Activated CD4-positive, CD25-positive, alpha-beta regulatory T cell treated with anti-CD3 and anti-CD28 coated beads, Interleukin-2, amount 50 U/mL, for 24 hours (primary cell): ENCODE results near the gene ZNF536.
"Not testable (repeated sequence)": the region's sequence is repeated elsewhere in the genome, so short reads cannot be mapped to it uniquely, and the experiment has no call there.

Source experiments
- ATAC-seq, 2 donors: fragments of 150-1000 bp; cut with Tn5 transposase; one replicate each; pipeline ENCODE4 v1.10.0; 2021; ENCODE audit warnings: mild to moderate bottlenecking in 1 of 2, moderate library complexity in 1 of 2

ZNF536 gene

DNA sequence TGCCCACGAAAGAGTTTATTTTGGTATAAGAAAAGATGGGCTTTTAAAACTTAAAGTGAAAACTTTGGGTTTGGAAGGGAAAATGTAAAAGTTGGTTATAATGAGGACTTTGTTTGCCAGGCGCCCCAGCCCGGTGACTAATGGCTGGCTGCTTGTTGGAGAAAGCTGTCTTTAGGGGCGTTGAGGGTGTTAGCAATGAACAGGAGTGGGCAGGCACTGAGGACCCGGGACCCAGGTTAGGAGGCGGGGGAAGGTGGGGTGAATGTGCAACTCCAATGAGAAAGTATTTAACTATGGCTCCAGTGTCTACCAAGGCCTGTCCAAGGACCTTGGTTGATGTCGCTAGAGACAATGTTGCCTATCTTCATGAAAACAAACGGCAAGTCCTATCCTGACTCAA, 118.6 kb downstream of the ZNF536 start:
- ATAC-seq, result no peak

DNA sequence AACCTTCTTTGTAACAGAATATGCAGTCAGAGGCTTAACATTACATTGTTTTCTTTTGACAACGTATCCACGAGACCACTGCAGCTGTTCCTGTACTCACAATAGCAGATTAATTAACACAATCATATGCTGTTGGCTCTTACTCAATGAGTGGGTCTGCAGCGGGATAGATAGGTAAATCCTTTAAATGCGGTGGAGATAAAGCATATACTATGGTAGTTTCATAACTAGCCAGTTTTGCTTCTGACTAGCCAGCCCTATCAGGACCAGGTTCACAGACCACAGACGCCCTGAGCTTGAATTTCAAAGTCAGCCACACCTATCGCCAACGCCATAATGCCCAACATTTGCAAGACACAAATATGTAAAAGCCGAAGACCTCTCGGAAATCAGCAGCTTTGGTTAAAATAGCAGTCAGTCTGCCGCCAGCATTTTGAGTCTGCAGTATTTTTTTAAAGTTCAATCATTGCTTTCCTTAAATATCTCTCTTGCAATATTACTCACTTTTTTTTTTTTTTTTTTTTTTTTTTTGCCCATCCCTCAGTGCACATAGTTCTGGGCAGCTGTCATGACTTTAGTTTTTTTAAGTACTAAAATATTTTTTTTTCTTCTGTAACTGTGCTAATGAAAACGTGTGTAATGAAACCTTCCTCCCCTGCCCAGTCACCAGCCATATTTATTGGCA, 120.5 kb downstream of the ZNF536 start:
- ATAC-seq, result no peak

DNA sequence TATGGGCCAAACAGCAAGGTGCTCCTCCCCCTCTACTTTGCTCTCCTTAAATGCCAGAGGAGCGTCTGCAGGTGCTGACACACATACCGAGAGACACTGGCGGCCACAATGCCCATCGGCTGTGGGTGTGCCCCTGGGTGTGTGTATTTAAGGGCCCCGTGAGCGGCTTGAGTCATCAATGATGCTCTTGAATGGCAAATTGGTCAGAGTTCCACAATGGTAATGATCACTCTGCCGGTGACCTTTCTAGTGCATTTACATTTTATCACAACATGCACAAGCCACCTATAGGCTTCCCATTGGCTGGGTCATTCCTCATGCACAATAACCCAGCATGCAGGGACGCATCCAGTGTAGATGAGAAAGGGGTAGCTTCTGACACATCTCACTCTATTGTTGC, 124.8 kb downstream of the ZNF536 start:
- no peak for ATAC-seq

DNA sequence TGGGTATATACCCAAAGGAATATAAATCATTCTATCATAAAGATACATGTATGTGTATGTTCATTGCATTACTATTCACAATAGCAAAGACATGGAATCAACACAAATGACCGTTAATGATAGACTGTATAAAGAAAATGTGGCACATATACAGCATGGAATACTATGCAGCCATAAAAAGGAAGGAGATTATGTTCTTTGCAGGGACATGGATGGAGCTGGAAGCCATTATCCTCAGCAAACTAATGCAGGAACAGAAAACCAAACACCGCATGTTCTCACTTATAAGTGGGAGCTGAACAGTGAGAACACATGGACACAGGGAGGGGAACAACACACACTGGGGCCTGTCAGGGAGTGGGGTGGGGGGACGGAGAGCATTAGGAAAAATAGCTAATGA, 125.9 kb downstream of the ZNF536 start:
- ATAC-seq, result not testable (repeated sequence)

DNA sequence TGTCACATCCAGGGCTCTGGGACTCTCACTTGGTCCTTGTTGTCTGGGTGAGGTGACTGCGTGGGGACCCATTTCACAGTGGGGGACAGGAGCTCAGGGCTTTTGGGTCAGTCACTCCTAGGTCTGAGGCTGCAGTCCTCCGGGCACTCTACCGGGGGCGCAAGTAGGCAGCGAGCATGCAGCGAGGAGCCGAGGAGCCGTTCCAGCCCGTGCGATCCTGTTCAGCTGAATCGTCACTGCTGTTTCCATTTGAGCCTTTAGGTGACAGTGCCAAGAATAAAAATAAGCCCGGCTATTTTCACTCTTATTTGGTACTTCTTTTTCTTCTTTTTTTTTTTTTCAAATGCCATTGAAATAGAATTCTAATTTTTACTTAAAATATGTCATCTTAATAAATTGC, 126.5 kb downstream of the ZNF536 start:
- no peak for ATAC-seq

DNA sequence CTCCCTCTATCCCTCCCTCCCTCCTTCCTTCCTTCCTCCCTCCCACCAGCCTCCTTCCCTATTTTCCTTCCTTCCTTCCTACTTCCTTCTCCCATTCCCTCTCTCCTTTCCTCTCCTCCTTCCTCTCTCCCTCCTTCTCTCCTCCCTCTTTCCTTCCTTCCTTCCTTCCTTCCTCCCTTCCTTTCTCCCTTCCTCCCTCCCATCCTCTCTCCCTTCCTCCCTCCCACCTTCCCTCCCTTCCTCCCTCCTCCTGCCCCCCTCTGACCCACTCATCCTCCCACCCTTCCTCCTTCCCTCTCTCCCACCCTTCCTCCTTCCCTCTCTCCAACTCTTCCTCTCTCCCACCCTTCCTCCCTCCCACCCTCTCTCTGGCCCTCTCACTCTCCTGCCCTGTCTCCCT, 132.1 kb downstream of the ZNF536 start:
- no peak for ATAC-seq

DNA sequence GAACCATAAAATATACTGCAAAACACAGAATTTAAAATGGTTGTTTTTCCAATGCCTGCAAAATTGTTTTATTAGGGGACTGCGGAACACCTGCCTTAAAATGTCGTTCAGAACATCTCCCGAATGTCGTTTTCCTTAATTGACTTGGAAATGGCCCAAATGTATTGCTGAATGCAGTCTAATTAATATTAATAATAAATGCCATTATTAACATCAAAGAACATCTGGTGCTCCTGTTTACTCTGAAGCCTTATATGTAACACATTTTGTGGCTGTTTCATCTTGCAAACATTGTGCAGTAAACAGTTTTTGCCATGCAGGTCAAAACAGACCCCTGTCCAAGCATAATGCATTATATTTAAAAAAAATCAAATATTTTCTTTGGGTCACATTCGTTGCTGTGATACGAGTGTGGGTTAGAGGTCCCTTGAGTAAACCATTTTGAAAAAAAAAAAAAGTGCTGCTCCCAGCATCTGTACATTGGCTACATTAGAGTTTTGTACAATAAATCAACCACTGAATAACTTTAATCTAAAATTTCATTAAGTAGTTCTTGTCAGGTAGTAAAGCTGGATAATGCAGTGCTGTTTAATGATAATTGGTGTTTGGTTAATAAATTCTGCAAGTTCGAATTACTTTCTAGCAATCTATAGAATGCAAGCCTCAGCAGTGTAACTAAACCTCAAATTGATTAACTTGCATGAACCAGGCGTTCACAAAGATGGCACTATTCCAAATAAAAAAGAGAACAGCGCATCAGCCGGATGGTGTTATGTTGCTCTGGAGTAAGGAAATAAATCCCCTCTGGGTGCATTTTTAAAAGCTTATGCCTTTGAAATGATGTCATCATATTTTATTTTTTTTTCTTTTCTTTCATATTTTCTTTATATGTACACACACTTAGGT, 140.2 kb downstream of the ZNF536 start:
- ATAC-seq, result no peak

DNA sequence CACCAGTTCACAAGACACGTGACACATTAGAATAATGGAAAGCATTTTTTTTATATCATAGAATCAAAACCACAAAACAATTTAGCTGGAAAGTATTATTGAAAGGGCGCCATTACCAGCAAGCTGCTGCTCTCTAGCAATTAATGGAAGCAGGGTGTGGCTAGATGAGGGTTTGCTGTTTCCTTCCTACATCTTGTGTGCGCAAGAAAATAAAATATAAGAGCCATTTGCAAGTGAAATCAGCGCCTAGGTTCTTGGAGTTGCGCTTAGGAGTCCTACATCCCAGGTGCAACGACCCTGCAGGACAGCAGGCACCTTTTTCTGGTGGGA, 140.9 kb downstream of the ZNF536 start:
- no peak for ATAC-seq

DNA sequence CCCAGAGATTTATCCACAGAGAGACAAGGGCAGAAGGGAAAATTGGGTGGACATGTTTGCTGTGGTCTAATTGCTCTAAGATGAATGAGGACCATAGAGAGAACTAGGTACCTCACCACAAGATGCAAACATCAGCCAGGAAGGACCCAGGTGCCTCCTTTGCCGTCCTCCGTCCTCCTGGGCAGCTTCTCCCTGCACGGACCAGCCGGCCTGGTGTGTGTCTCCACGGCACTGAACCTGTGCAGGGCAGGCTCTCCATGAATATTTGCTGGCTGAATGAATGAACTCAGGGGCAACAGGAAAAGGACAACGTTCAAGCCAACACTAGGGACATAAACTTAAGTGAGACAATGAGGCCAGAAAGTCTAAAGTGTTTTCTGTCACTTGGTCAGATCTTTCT, 143.9 kb downstream of the ZNF536 start:
- no peak for ATAC-seq

DNA sequence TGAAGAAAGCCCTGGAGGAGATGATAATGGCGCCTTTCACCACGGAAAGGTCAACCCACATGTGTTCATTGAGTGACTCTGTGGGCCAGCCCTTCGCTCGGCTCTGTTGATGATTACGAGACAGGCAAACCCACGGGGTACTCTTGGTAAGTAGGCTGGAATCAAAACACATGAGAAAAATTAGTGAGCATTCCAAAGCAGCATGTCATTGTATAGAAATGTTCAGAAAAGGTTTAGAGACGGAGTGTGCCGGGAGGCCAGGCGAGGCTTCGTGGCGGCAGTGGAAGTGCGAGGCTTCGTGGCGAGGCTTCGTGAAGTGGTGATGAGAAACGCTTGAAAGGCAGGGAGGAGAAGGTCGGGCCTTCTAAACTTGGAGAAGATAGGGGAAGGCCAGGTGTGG, 144.3 kb downstream of the ZNF536 start:
- ATAC-seq, result no peak

DNA sequence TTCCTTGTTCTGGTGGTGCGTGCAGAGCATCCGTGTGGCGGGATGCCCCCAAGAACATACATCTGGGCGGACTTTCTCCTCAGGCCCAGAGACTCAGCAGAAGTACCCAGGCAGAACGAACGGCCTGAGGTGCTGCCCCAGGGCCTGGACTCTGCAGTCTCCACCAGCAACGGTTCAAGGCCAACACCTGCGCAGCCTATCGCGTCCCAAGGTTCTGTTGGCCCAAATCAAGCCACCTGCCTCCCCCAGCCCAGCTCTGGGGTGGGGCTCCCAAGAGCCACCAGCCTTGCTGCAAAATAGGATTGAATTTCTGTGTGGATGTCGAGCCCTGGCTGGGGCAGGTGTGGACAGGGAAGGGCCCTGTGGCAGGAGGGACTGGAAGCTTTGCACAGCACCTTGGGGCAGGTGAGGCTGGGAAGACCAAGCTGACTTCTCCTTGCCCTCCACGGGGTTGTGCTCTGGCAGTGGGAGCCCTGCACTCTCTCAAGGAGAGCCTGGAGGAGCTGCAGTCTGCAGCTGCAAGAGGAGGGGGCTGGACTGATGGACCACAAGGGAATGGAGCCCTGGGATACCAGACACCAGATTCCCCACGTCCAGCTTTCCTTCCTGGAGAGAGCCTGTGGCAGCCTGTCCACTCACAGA, 146.9 kb downstream of the ZNF536 start:
- ATAC-seq, result no peak

DNA sequence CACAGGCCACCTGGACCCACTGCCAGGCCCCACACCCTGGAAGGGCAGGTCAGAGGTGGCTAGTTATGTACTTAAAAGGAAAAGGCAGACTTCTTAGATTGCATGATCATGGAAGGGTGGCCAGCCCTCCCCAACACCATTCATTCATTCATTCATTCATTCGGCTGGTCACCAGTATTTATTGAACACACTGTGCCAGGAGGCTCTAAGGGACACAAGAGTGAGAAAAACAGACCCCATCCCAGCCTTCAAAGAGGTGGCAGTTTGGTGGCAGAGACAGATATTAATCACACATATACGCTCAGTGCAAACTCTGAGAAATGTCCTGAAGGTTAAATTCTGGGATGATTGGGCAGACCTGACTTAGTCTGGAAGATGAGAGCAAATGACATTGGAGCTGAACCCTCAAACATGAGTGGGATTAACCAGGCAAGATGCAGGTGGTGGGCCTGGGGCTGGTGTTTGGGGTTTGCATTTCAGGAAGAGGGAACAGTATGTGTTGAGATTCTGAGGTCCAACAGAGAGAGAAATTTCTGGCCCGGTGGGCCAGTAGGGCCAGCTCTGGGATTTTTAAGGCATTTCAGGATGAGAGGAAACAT, 147.5 kb downstream of the ZNF536 start:
- ATAC-seq, result no peak

DNA sequence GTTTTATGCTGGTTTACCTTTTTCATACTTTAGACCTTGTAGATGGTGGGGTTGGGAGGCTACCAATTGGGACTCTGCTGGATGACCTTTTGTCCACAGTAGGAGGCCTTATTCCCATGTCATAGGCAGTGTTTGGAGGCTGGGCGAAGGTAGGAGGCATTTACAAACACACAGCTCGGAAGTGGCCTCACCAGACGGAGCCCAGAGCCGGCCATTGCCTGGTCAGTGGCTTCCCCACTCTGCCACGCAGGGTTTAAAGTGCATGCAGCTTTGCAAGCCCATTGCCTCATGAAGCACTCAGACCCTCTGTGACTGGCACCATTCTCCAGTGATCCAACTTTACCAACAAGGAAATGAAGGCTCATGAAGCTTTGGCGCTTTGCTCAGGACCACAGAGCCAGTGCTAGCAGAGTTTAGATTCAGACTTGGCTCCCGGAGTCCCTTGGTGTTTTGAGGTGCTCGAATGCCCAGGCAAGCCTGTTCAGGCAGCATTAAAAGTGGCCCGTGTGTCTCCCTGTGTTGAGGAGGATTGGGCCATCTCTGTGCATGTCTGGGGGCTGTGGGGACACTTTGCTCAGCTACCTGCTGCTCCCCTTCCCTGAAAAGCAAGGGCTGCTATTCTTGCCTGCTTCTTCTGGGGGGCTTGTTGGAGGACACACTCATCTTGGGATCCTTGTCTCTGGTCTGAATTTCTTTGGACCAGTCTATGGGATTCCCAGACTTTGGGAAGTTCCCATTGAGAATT, 148.7 kb downstream of the ZNF536 start:
- no peak for ATAC-seq

DNA sequence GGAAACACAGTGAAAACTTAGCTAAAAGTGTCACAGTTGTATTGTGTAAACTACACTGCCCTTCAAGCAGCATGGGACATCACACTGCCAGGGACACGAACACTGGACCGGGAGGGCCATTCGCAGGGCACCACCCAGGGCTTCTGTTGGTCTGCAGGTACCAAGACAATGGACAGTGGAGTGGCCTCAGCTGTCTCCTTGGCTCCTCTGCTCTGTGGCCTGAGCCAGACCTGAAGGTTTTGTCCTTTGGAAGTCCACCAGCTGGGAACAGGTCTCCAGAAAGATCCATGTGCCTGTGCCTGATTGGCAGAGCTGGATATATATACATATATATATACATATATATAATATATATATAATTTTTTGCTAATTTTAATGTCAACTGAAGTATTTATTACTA, 149.8 kb downstream of the ZNF536 start:
- ATAC-seq, result no peak

DNA sequence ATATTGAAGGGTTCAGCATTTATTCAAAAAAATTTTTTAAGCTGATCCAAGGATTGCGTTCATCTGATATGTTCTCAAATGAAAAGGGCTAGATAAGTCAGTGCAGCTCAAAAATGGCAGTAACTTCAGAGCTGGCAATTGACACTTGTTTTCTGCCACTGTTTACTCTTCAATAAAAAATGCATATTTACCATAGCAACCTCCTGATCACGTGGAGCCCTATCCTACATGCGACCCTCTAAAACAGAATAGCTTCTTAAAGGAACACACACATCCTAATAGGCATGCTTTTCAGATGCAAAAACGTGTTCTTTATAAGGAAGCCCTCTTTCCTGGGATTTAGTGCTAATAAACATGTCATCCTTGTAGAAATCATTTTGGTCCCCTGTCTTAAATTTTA, 150.2 kb downstream of the ZNF536 start:
- ATAC-seq, result no peak

DNA sequence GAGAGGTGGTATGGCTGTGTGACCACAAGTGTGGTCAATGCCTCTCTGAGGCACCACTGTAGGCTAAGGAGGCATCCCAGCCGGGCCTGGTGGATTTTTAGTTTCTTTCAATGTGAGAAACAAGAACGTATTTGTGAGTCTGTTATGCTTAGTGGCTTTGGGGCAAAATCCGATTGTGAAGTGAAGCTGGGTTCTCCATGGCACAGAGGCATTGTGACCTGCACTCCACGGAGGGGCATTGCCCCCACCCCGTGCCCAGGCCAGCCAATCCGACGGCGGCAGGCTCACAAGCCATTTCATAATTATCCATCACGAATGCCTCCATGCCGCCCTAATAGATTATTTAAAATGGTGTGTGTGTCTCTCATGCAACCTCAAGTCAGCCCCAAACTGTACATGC, 151.6 kb downstream of the ZNF536 start:
- ATAC-seq, result no peak

DNA sequence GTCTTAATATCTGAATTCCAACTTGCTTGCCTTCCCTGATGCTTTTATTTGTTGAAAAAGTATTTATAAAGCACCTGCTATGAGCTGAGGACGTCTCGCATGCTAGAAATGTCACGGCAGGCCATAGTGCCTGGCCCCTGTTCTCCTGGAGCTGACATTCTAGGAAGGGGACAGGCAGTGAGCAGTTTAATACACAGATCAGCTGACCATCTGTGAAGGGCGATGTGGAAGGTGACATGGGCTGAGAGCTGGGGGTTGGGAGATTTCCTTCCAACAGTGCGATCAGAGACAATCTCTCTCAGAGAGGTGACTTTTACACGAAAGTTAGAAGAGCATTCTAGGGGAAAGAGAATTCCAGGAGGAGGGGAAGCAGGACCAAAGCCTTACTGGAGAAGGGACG, 153.2 kb downstream of the ZNF536 start:
- no peak for ATAC-seq

DNA sequence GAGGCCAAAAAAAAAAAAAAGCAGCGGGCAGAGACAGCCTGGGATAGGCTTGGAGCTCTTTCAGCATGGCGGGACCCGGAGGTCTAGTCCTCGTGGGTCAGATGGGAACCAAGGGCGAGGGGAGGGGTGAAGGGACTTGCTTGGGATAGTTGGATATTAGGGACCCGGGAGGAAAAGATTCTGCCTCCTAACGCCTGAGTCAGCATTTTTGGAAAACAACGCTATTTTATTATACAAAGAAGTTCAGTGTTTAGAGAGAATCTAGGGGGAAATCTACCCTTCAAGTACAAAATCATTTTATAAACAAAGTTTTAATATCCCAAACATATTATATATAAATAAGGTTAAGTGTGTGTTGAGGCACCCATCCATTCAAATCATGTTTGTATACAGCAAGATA, 156.7 kb downstream of the ZNF536 start:
- ATAC-seq, result no peak

DNA sequence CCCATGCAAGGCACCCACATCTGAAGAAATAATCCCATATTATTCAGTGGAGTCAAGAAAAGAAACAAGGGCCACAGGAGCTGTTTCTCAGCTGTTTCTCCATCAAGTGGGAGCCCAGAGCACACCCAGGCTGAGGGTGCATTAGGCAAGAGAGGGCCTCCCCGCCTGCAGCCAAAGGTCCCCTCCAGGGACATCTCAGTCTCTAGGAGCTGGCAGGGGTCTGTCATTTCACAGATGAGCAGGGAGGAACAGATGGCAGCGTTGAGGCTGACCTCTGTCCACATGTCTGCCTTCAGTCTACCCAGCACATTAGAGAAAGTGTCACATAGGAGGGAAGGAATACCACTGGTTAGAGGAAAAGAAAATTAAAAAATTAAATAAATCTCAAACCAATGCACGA, 157.7 kb downstream of the ZNF536 start:
- ATAC-seq, result no peak

DNA sequence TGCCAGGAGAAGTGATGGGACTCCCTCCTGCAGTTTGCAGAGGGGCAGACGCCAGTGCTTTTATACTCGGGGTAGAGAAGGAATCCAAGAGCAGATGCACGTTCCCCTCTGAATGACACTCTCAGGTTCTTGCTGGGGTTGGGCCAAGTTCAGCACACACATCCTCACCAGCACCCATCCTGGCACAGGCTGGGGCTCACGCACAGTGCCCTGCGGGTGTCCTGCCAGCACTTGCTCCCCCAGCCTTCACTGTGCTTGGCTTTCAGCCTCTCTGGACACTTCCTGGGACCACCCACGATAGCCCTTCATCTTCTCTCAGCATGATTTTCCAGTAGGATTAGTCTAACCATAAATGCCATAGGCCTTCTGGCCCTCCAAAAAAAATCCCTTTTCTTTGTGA, 158.6 kb downstream of the ZNF536 start:
- no peak for ATAC-seq

DNA sequence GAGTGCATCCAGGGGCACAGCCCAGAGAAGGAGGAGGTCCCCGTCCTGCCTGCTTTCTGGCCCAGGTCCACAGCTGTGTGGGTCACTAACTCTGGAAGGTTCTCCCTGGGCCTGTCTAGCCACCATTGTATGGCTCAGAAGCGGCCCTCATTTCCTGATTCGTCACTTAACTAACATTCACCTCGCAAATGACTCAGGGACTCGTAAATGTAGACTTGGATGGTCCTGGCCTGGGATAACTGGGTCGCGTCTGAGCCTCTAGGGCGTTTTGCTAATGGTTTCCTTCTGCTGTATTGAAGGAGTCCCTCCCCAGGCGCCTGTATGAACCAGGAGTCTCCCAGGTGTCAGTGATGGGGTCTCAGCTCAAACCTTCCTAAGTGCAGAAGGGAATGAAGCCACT, 162.8 kb downstream of the ZNF536 start:
- no peak for ATAC-seq

DNA sequence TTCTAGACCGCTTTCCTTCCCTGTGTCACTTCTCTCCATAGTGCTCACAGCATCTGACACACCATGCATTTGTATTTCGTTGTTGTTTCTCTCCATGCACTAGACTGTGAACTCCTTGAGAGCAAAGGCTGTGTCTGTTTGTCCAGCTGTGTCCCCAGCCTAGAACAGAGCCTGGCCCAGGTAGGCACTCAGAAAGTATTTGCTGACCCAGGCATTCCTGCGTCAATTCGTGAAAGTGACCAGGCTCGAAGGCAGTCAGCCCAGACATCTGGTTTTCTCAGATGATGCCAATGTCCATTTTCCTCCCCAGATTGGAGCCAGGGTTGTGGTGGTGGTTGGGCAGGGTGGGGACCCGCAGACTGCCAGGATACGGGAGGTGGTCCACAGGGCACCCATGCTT, 164.8 kb downstream of the ZNF536 start:
- no peak for ATAC-seq

DNA sequence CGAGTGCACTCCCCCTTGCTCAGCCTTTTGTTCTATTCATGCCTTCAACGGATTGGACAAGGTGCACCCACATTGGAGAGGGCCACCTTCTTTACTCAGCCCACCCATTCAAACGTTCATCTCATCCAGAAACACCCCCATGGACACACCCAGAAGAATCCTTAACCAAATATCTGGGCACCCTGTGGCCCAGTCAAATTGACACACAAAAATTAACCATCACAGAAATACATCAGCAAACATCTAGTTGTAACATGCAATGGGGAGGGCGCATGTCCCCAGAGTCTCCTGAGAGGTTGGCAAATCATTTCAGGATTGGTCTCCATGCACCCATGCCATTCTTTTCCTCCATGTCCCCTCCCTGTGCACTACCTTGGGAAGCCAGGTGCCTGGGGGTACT, 167.1 kb downstream of the ZNF536 start:
- no peak for ATAC-seq
